PC-9 (cell line): ENCODE data around the gene PDE4D. TPM values are rescaled to one million over a fixed set of nuclear protein-coding genes. Genes with fewer than 3 reads are reported as not detected.

Experiments used
- BruUV-seq: library from RNA; stranded (reverse); fragments of 400-500 nt; replicated peaks from 2 replicates; lab custom pipeline; 2021; lab: Mats Ljungman, UMichigan
- CTCF ChIA-PET: fragments of 300-600 bp; sonication (Branson Sonifier 250); formaldehyde crosslinking; loops from one replicate; lab custom pipeline; 2022; ENCODE audit warnings: antibody characterized with exemption; lab: Charles Lee
- POLR2A ChIA-PET: fragments of 300-600 bp; sonication (Branson Sonifier 250); formaldehyde crosslinking; loops from one replicate; lab custom pipeline; 2022; ENCODE audit warnings: antibody characterized with exemption; ENCODE audit not compliant: unreplicated experiment; lab: Charles Lee
- DNase-seq, 2 experiments: peaks; one replicate each; pipeline versions ENCODE4 v3.0.0 to v3.0.0-alpha.2; 2015 to 2022; ENCODE audit warnings: mixed read lengths in 1 of 2
- H2AFZ ChIP-seq: fragments of 200-600 bp; sonication (generic); 2 replicates; pipeline ENCODE4 v1.8.1; 2017; ENCODE audit warnings: antibody characterized with exemption
- H3F3A ChIP-seq: fragments of 200-600 bp; sonication (generic); 2 replicates; pipeline ENCODE4 v1.8.1; 2017; ENCODE audit warnings: antibody characterized with exemption, mild to moderate bottlenecking, low read depth; ENCODE audit not compliant: insufficient read depth
- H3K27ac ChIP-seq: fragments of 200-600 bp; sonication (generic); 2 replicates; pipeline ENCODE4 v1.6.1; 2016; ENCODE audit warnings: mixed run types
- H3K27me3 ChIP-seq: fragments of 200-600 bp; sonication (generic); 2 replicates; pipeline ENCODE4 v1.6.1; 2016; ENCODE audit warnings: low read depth, mixed run types; ENCODE audit not compliant: insufficient read depth
- H3K36me3 ChIP-seq: fragments of 200-600 bp; sonication (generic); 2 replicates; pipeline ENCODE4 v1.6.1; 2016; ENCODE audit warnings: low read depth, mixed run types
- H3K4me1 ChIP-seq: fragments of 200-600 bp; sonication (generic); replicated peaks from 2 replicates; pipeline ENCODE4 v1.6.1; 2016; ENCODE audit warnings: mixed run types; ENCODE audit not compliant: insufficient read depth
- H3K4me2 ChIP-seq: fragments of 200-600 bp; sonication (generic); 2 replicates; pipeline ENCODE4 v1.6.1; 2017; ENCODE audit warnings: mixed run types
- H3K4me3 ChIP-seq: fragments of 200-600 bp; sonication (generic); 2 replicates; pipeline ENCODE4 v1.6.1; 2016; ENCODE audit warnings: mixed run types
- H3K79me2 ChIP-seq: fragments of 200-600 bp; sonication (generic); 2 replicates; pipeline ENCODE4 v1.6.1; 2017; ENCODE audit warnings: low read depth, mixed run types
- H3K9me2 ChIP-seq: fragments of 200-600 bp; sonication (generic); 2 replicates; pipeline ENCODE4 v1.8.1; 2017; ENCODE audit warnings: mild to moderate bottlenecking; ENCODE audit not compliant: insufficient read depth
- H3K9me3 ChIP-seq: fragments of 200-600 bp; sonication (generic); 2 replicates; pipeline ENCODE4 v1.8.1; 2016; ENCODE audit warnings: low read depth; ENCODE audit not compliant: insufficient read depth
- H4K20me1 ChIP-seq: fragments of 200-600 bp; sonication (generic); 2 replicates; pipeline ENCODE4 v1.8.1; 2017; ENCODE audit not compliant: insufficient read depth
- EZH2 ChIP-seq: fragments of 200-600 bp; sonication (generic); IDR thresholded peaks from 2 replicates; pipeline ENCODE4 v1.8.0; 2017; ENCODE audit warnings: antibody characterized with exemption, low read depth
- intact Hi-C: fragments of 100-400 bp; cut with micrococcal nuclease; formaldehyde crosslinking; loops from one replicate; pipeline ENCODE4 v1.10.0; 2022; ENCODE audit not compliant: unreplicated experiment
- total RNA-seq: library from RNA; stranded (reverse); gene quantifications from 2 replicates; pipeline ENCODE4 v1.2.3, GENCODE V29; 2021
- TF ChIP-seq, protein P1 (sequence below): fragments of 200-600 bp; sonication (generic); conservative IDR thresholded peaks from 2 replicates; pipeline ENCODE4 v1.6.1; 2017; ENCODE audit warnings: mixed run types, antibody characterized with exemption, mild to moderate bottlenecking, moderate library complexity

PDE4D gene
- total RNA-seq, 1 experiment from 2014 or later: 9.8 TPM

DNA sequence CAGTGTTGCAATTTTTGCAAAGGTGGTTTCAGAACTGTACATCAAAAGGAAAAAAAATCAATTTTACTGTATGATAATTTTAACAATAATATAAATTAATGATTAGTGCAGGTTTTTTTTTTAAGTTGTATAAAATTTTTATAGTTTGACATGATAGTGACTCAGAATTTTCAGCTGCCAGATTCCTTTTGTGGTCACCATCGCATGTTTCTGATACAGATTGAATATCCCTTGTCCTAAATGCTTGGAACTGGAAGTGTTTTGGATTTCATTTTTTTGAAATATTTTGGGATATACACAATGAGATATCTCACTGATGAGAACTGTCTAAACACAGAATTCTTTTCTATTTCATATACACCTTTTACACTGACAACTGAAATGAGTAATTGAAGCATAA is 949.3 kb downstream of the PDE4D start:
- POLR2A ChIA-PET: no interaction called here

DNA sequence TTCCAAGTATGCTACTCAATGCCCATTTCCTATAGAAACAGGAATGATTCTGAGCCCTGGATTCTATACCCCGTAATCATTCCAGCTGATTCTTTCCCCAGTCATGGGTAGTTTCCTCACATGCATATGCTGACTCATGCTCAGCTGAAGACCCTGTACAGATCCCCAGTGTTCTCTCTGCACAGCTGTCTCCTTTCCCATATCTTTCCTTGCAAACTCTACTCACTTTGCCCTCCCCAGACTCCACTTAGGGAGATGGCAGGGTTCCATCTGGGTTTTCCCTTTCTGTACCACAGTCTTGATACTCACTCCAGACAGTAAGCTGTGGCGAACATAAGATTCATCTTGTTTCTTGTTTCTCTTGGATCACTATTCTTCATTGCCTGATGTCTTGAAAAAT is 953.1 kb downstream of the PDE4D start:
- no peak for DNase-seq
- Histone ChIP-seq H2AFZ (no peak overlapping the region), H3K27ac (no peak overlapping the region), H3K4me1 (no peaks in the 10 kb centered on the region), H3K36me3 (no peaks in the 10 kb centered on the region), H3K9me3 (no peaks in the 10 kb centered on the region), H3K9me2 (no peaks in the 10 kb centered on the region), H3K4me3 (no peak overlapping the region), H3K27me3 (no peaks in the 10 kb centered on the region), H4K20me1 (no peaks in the 10 kb centered on the region), H3F3A (no peaks in the 10 kb centered on the region), H3K79me2 (no peaks in the 10 kb centered on the region), H3K4me2 (no peak overlapping the region)
- intact Hi-C loops: no loop called here
- no TSS peak for BruUV-seq
- POLR2A ChIA-PET: no interaction called here
- TF ChIP-seq EZH2: no peak
- TF ChIP-seq, protein P1, sequence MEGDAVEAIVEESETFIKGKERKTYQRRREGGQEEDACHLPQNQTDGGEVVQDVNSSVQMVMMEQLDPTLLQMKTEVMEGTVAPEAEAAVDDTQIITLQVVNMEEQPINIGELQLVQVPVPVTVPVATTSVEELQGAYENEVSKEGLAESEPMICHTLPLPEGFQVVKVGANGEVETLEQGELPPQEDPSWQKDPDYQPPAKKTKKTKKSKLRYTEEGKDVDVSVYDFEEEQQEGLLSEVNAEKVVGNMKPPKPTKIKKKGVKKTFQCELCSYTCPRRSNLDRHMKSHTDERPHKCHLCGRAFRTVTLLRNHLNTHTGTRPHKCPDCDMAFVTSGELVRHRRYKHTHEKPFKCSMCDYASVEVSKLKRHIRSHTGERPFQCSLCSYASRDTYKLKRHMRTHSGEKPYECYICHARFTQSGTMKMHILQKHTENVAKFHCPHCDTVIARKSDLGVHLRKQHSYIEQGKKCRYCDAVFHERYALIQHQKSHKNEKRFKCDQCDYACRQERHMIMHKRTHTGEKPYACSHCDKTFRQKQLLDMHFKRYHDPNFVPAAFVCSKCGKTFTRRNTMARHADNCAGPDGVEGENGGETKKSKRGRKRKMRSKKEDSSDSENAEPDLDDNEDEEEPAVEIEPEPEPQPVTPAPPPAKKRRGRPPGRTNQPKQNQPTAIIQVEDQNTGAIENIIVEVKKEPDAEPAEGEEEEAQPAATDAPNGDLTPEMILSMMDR: no peak
- CTCF ChIA-PET: no interaction called here

More for the DNA sequence above, 949.3 kb downstream of the PDE4D start:
- no TSS peak for BruUV-seq
- no peaks in the 10 kb centered on the region for H4K20me1 ChIP-seq
- intact Hi-C loops: no loop called here
- no peaks in the 10 kb centered on the region for H3K36me3 ChIP-seq
- H3F3A ChIP-seq: no peaks in the 10 kb centered on the region
- H3K9me3 ChIP-seq: no peaks in the 10 kb centered on the region
- TF ChIP-seq, protein P1: no peak
- TF ChIP-seq EZH2: no peak
- CTCF ChIA-PET: no interaction called here
- H2AFZ ChIP-seq: no peak overlapping the region
- H3K27me3 ChIP-seq: no peaks in the 10 kb centered on the region
- no peaks in the 10 kb centered on the region for H3K9me2 ChIP-seq
- no peak overlapping the region for H3K4me2 ChIP-seq
- no peak overlapping the region for H3K4me3 ChIP-seq
- DNase-seq: no peak
- H3K27ac ChIP-seq: no peak overlapping the region
- no peaks in the 10 kb centered on the region for H3K4me1 ChIP-seq
- no peaks in the 10 kb centered on the region for H3K79me2 ChIP-seq

DNA sequence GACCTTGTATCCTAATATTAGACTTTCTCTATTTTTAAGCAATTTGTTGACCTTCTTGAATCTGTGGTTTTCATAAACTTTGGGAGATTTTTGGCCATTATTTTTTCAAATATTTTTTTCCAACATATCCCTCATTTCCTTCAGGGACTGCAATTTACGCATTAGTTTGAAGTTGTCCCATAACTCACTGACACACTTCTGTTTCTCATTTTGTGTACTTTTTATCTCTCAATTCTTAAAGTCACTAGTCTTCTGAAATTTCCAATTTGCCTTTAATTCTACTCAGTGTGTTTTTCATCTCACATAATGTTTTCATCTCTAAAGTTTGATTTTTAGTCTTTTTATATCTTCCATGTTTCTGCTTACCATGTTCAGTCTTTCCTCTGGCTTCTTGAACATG is 953.9 kb downstream of the PDE4D start:
- intact Hi-C loops: no loop called here
- no peak overlapping the region for H2AFZ ChIP-seq
- H3K27me3 ChIP-seq: no peaks in the 10 kb centered on the region
- no peak overlapping the region for H3K4me3 ChIP-seq
- BruUV-seq: no TSS peak
- no peaks in the 10 kb centered on the region for H3K79me2 ChIP-seq
- DNase-seq: no peak
- TF ChIP-seq, protein P1: no peak
- TF ChIP-seq EZH2: no peak
- no peaks in the 10 kb centered on the region for H3K4me1 ChIP-seq
- no peak overlapping the region for H3K27ac ChIP-seq
- H4K20me1 ChIP-seq: no peaks in the 10 kb centered on the region
- no peaks in the 10 kb centered on the region for H3K9me2 ChIP-seq
- POLR2A ChIA-PET: no interaction called here
- H3K9me3 ChIP-seq: no peaks in the 10 kb centered on the region
- H3K4me2 ChIP-seq: no peak overlapping the region
- CTCF ChIA-PET: no interaction called here
- no peaks in the 10 kb centered on the region for H3F3A ChIP-seq
- H3K36me3 ChIP-seq: no peaks in the 10 kb centered on the region
